ENCODE results near the gene SLC35B2. TPM values are rescaled to one million over a fixed set of nuclear protein-coding genes. Genes with fewer than 3 reads are reported as not detected.

The SLC35B2 gene
- total RNA-seq, 2 experiments from 2014 or later: 13.9 to 16.5 TPM

GRCh38 chr6:44220913-44221290 lies 36.4 kb downstream of the SLC35B2 start:
- ChIA-PET POLR2A (interaction anchor here (0.6 kb wide), 2 partner anchors 67 to 238 kb away, joined by 3 read pairs; no protein-coding TSS in a partner anchor), CTCF (ENCODE audit: unreplicated experiment) (no interaction called here)
- H3K4me3 ChIP-seq (ENCODE audit: low read depth, low read length, poor library complexity, severe bottlenecking): no peak overlapping the region
- H3K27ac ChIP-seq (ENCODE audit: low read depth, low read length, poor library complexity, severe bottlenecking): peak overlapping the region; percentile 56
- H3K36me3 ChIP-seq (ENCODE audit: insufficient read depth, low read length): no peaks in the 10 kb centered on the region
- H4K20me1 ChIP-seq (ENCODE audit: insufficient read depth, low read length): peaks cover 10% of the 10 kb centered on the region
- H3K79me2 ChIP-seq (ENCODE audit: insufficient read depth, low read depth, low read length): peaks cover 21% of the 10 kb centered on the region
- no peaks in the 10 kb centered on the region for H3K9me3 ChIP-seq (ENCODE audit: low read length)
- intact Hi-C loops (cut with micrococcal nuclease; ENCODE audit: unreplicated experiment): loop anchor here (2.0 to 10.0 kb wide), 3 partner anchors 14 to 516 kb away; partner anchors contain the start of gene VEGFA
- DNase-seq (ENCODE audit: low spot score): no peak
- H2AFZ ChIP-seq (ENCODE audit: low read length): 0 out of 2 replicates have a peak overlapping the region, but pooled peaks have one; percentile 30
- peaks cover 77% of the 10 kb centered on the region for H3K4me1 ChIP-seq (ENCODE audit: insufficient read depth, low read length, poor library complexity, severe bottlenecking)
- no peaks in the 10 kb centered on the region for H3K9me2 ChIP-seq (ENCODE audit: insufficient read depth, low read length)
- BruUV-seq (replicated peaks): no TSS peak
- H3K4me2 ChIP-seq (ENCODE audit: low read length): peak overlapping the region; percentile 20; the same call in 1 of the 2 replicates
- TF ChIP-seq EZH2phosphoT487 (IDR thresholded peaks at IDR 0.05; ENCODE audit: borderline replicate concordance, low read depth, low read length) (no peak), CTCF (conservative IDR thresholded peaks at IDR 0.05; ENCODE audit: low read length) (no peak)

GRCh38 chr6:44219815-44220784 lies 37.2 kb downstream of the SLC35B2 start:
- H3K4me2 ChIP-seq (ENCODE audit: low read length): peak overlapping the region; percentile 77
- peaks cover 13% of the 10 kb centered on the region for H3K79me2 ChIP-seq (ENCODE audit: insufficient read depth, low read depth, low read length)
- no peaks in the 10 kb centered on the region for H3K36me3 ChIP-seq (ENCODE audit: insufficient read depth, low read length)
- H3K4me3 ChIP-seq (ENCODE audit: low read depth, low read length, poor library complexity, severe bottlenecking): peak overlapping the region; percentile 61
- no peak for TF ChIP-seq EZH2phosphoT487 (IDR thresholded peaks at IDR 0.05; ENCODE audit: borderline replicate concordance, low read depth, low read length)
- TF ChIP-seq CTCF (conservative IDR thresholded peaks at IDR 0.05; ENCODE audit: low read length): 0 out of 2 replicates have a peak, but pooled peaks have one; percentile 27
- intact Hi-C loops (cut with micrococcal nuclease; ENCODE audit: unreplicated experiment): loop anchor here (2.0 to 10.0 kb wide), 3 partner anchors 15 to 515 kb away; partner anchors contain the start of gene VEGFA
- H3K9me3 ChIP-seq (ENCODE audit: low read length): no peaks in the 10 kb centered on the region
- H4K20me1 ChIP-seq (ENCODE audit: insufficient read depth, low read length): peaks cover 10% of the 10 kb centered on the region
- H3K4me1 ChIP-seq (ENCODE audit: insufficient read depth, low read length, poor library complexity, severe bottlenecking): peaks cover 69% of the 10 kb centered on the region
- CTCF ChIA-PET (ENCODE audit: unreplicated experiment): no interaction called here
- peak overlapping the region; percentile 47; the same call in 1 of the 2 replicates for H2AFZ ChIP-seq (ENCODE audit: low read length)
- peak overlapping the region; percentile 27 for H3K27ac ChIP-seq (ENCODE audit: low read depth, low read length, poor library complexity, severe bottlenecking)
- POLR2A ChIA-PET: interaction anchor here (0.6 kb wide), 3 partner anchors 35 to 238 kb away, joined by 3 read pairs; no protein-coding TSS in a partner anchor
- no peaks in the 10 kb centered on the region for H3K9me2 ChIP-seq (ENCODE audit: insufficient read depth, low read length)
- no peak for DNase-seq (ENCODE audit: low spot score)
- BruUV-seq (replicated peaks): no TSS peak

Data from OCI-LY7 (cell line).